WTC11 (cell line): ENCODE results near the gene PDIA6. TPM values are rescaled to one million over a fixed set of nuclear protein-coding genes. Genes with fewer than 3 reads are reported as not detected.

Experiments used
- ATAC-seq: fragments of 200-7000 bp; cut with Tn5 transposase; 2 replicates; pipeline ENCODE4 v1.10.0; 2021; ENCODE audit warnings: mild to moderate bottlenecking, moderate library complexity
- CTCF ChIA-PET: fragments of 300-600 bp; sonication (Branson Sonifier 250); formaldehyde crosslinking; loops from one replicate; lab custom pipeline; 2021; ENCODE audit warnings: antibody characterized with exemption; lab: Charles Lee
- POLR2A ChIA-PET: fragments of 350-600 bp; sonication (Branson Sonifier 250); formaldehyde crosslinking; loops from one replicate; lab custom pipeline; 2021; ENCODE audit warnings: antibody characterized with exemption; lab: Charles Lee
- DNase-seq: peaks from one replicate; pipeline ENCODE4 v3.0.0; 2021; ENCODE audit warnings: low spot score
- H3K27ac Mint-ChIP-seq: 2 replicates; pipeline ENCODE4 v1.8.0; 2021; ENCODE audit warnings: mixed read lengths
- H3K27me3 Mint-ChIP-seq: 2 replicates; pipeline ENCODE4 v1.8.0; 2021; ENCODE audit warnings: low read depth, mild to moderate bottlenecking, moderate library complexity, mixed read lengths
- H3K36me3 Mint-ChIP-seq: 2 replicates; pipeline ENCODE4 v1.8.0; 2021; ENCODE audit warnings: mixed read lengths
- H3K4me1 Mint-ChIP-seq: 2 replicates; pipeline ENCODE4 v1.8.0; 2022; ENCODE audit warnings: mixed read lengths
- H3K4me3 Mint-ChIP-seq: 2 replicates; pipeline ENCODE4 v1.8.0; 2021; ENCODE audit warnings: mild to moderate bottlenecking, moderate library complexity, mixed read lengths
- H3K9me3 Mint-ChIP-seq: 2 replicates; pipeline ENCODE4 v1.8.0; 2021; ENCODE audit warnings: mixed read lengths
- CREB1 ChIP-seq: sonication (generic); formaldehyde crosslinking; IDR thresholded peaks from 2 replicates; pipeline ENCODE4 v1.8.0; 2023; ENCODE audit warnings: mild to moderate bottlenecking, missing genetic modification reagents
- HMGA2 ChIP-seq: fragments of 250-450 bp; sonication (Bioruptor Pico); IDR thresholded peaks from 2 replicates; pipeline ENCODE4 v1.4.0; 2021; ENCODE audit warnings: mild to moderate bottlenecking, moderate library complexity
- KAT7 ChIP-seq: sonication (generic); formaldehyde crosslinking; IDR thresholded peaks from 2 replicates; pipeline ENCODE4 v1.8.1; 2023; ENCODE audit warnings: missing genetic modification reagents, mild to moderate bottlenecking, borderline replicate concordance
- NFYB ChIP-seq: sonication (generic); formaldehyde crosslinking; conservative IDR thresholded peaks from 2 replicates; pipeline ENCODE4 v1.8.0; 2022; ENCODE audit warnings: low read depth, missing genetic modification reagents
- NR2C2 ChIP-seq: sonication (generic); formaldehyde crosslinking; IDR thresholded peaks from 2 replicates; pipeline ENCODE4 v1.8.0; 2022; ENCODE audit warnings: mild to moderate bottlenecking, missing genetic modification reagents
- RELA ChIP-seq: sonication (generic); formaldehyde crosslinking; IDR thresholded peaks from 2 replicates; pipeline ENCODE4 v1.8.1; 2022; ENCODE audit warnings: missing genetic modification reagents, mild to moderate bottlenecking, borderline replicate concordance
- SOX15 ChIP-seq: fragments of 250-450 bp; sonication (Bioruptor Pico); IDR thresholded peaks from 2 replicates; pipeline ENCODE4 v1.9.0; 2021; ENCODE audit warnings: mild to moderate bottlenecking
- TCF7 ChIP-seq: sonication (generic); formaldehyde crosslinking; IDR thresholded peaks from 2 replicates; pipeline ENCODE4 v1.8.0; 2022; ENCODE audit warnings: mild to moderate bottlenecking, low read depth, missing genetic modification reagents, moderate library complexity
- TP53 ChIP-seq: sonication (generic); formaldehyde crosslinking; IDR thresholded peaks from 2 replicates; pipeline ENCODE4 v1.8.1; 2023; ENCODE audit warnings: mild to moderate bottlenecking, missing genetic modification reagents
- ZNF317 ChIP-seq: sonication (generic); formaldehyde crosslinking; IDR thresholded peaks from 2 replicates; pipeline ENCODE4 v1.8.1; 2023; ENCODE audit warnings: low read depth, mild to moderate bottlenecking, moderate library complexity, missing genetic modification reagents, borderline replicate concordance
- ZNF416 ChIP-seq: fragments of 250-450 bp; sonication (Bioruptor Pico); IDR thresholded peaks from 2 replicates; pipeline ENCODE4 v1.9.0; 2021; ENCODE audit warnings: mild to moderate bottlenecking, inconsistent platforms
- total RNA-seq: library from RNA; stranded (reverse); gene quantifications from 3 replicates; pipeline ENCODE4 v1.2.3, GENCODE V29; 2021
- TF ChIP-seq, protein P1 (sequence below): fragments of 250-450 bp; sonication (Bioruptor Pico); IDR thresholded peaks from 2 replicates; pipeline ENCODE4 v1.9.0; 2021; ENCODE audit warnings: mild to moderate bottlenecking, borderline replicate concordance
- TF ChIP-seq, protein P2 (sequence below): sonication (generic); formaldehyde crosslinking; IDR thresholded peaks from 2 replicates; pipeline ENCODE4 v1.8.0; 2023; ENCODE audit warnings: missing genetic modification reagents, mild to moderate bottlenecking, borderline replicate concordance
- TF ChIP-seq, protein P3 (sequence below): sonication (generic); formaldehyde crosslinking; IDR thresholded peaks from 2 replicates; pipeline ENCODE4 v1.8.0; 2022; ENCODE audit warnings: mild to moderate bottlenecking, missing genetic modification reagents
- TF ChIP-seq, protein P4 (sequence below): fragments of 250-450 bp; sonication (Bioruptor Pico); IDR thresholded peaks from 2 replicates; pipeline ENCODE4 v1.8.0; 2021; ENCODE audit warnings: mild to moderate bottlenecking
- TF ChIP-seq, protein P5 (sequence below): sonication (generic); formaldehyde crosslinking; IDR thresholded peaks from 2 replicates; pipeline ENCODE4 v1.8.0; 2022; ENCODE audit warnings: missing genetic modification reagents
- TF ChIP-seq, protein P6 (sequence below): sonication (generic); formaldehyde crosslinking; IDR thresholded peaks from 2 replicates; pipeline ENCODE4 v1.8.1; 2023; ENCODE audit warnings: mild to moderate bottlenecking, missing genetic modification reagents

PDIA6 gene
- total RNA-seq, 1 experiment from 2014 or later: 331 TPM

DNA sequence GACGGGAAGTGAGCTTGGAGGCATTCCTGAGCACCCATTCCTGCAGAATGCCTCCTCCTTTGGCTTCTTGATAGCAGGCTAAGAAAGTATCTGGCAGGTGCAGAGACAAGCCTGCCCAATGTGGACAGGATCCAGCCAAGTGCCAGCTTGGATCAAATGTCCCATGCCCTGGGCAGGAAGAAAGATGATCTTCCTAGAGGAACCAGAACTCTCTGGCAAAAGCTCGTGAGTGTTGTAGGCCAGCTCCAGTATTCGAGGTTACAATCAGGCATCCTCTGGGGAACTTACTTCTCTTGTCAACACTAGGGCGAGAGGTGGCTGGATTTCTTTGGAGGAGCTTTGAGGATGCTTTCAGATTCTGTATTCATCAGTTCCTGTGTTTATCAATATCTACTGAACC is 29.9 kb upstream of the PDIA6 start (continued):
- TF ChIP-seq, protein P1, sequence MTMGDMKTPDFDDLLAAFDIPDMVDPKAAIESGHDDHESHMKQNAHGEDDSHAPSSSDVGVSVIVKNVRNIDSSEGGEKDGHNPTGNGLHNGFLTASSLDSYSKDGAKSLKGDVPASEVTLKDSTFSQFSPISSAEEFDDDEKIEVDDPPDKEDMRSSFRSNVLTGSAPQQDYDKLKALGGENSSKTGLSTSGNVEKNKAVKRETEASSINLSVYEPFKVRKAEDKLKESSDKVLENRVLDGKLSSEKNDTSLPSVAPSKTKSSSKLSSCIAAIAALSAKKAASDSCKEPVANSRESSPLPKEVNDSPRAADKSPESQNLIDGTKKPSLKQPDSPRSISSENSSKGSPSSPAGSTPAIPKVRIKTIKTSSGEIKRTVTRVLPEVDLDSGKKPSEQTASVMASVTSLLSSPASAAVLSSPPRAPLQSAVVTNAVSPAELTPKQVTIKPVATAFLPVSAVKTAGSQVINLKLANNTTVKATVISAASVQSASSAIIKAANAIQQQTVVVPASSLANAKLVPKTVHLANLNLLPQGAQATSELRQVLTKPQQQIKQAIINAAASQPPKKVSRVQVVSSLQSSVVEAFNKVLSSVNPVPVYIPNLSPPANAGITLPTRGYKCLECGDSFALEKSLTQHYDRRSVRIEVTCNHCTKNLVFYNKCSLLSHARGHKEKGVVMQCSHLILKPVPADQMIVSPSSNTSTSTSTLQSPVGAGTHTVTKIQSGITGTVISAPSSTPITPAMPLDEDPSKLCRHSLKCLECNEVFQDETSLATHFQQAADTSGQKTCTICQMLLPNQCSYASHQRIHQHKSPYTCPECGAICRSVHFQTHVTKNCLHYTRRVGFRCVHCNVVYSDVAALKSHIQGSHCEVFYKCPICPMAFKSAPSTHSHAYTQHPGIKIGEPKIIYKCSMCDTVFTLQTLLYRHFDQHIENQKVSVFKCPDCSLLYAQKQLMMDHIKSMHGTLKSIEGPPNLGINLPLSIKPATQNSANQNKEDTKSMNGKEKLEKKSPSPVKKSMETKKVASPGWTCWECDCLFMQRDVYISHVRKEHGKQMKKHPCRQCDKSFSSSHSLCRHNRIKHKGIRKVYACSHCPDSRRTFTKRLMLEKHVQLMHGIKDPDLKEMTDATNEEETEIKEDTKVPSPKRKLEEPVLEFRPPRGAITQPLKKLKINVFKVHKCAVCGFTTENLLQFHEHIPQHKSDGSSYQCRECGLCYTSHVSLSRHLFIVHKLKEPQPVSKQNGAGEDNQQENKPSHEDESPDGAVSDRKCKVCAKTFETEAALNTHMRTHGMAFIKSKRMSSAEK: no peak
- TF ChIP-seq ZNF416 (CRISPR knock-in tag): no peak
- TF ChIP-seq, protein P2, sequence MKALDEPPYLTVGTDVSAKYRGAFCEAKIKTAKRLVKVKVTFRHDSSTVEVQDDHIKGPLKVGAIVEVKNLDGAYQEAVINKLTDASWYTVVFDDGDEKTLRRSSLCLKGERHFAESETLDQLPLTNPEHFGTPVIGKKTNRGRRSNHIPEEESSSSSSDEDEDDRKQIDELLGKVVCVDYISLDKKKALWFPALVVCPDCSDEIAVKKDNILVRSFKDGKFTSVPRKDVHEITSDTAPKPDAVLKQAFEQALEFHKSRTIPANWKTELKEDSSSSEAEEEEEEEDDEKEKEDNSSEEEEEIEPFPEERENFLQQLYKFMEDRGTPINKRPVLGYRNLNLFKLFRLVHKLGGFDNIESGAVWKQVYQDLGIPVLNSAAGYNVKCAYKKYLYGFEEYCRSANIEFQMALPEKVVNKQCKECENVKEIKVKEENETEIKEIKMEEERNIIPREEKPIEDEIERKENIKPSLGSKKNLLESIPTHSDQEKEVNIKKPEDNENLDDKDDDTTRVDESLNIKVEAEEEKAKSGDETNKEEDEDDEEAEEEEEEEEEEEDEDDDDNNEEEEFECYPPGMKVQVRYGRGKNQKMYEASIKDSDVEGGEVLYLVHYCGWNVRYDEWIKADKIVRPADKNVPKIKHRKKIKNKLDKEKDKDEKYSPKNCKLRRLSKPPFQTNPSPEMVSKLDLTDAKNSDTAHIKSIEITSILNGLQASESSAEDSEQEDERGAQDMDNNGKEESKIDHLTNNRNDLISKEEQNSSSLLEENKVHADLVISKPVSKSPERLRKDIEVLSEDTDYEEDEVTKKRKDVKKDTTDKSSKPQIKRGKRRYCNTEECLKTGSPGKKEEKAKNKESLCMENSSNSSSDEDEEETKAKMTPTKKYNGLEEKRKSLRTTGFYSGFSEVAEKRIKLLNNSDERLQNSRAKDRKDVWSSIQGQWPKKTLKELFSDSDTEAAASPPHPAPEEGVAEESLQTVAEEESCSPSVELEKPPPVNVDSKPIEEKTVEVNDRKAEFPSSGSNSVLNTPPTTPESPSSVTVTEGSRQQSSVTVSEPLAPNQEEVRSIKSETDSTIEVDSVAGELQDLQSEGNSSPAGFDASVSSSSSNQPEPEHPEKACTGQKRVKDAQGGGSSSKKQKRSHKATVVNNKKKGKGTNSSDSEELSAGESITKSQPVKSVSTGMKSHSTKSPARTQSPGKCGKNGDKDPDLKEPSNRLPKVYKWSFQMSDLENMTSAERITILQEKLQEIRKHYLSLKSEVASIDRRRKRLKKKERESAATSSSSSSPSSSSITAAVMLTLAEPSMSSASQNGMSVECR: no peak
- TF ChIP-seq, protein P3, sequence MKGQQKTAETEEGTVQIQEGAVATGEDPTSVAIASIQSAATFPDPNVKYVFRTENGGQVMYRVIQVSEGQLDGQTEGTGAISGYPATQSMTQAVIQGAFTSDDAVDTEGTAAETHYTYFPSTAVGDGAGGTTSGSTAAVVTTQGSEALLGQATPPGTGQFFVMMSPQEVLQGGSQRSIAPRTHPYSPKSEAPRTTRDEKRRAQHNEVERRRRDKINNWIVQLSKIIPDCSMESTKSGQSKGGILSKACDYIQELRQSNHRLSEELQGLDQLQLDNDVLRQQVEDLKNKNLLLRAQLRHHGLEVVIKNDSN (CRISPR knock-in tag): no peak
- TF ChIP-seq HMGA2 (CRISPR knock-in tag): no peak
- TF ChIP-seq, protein P4, sequence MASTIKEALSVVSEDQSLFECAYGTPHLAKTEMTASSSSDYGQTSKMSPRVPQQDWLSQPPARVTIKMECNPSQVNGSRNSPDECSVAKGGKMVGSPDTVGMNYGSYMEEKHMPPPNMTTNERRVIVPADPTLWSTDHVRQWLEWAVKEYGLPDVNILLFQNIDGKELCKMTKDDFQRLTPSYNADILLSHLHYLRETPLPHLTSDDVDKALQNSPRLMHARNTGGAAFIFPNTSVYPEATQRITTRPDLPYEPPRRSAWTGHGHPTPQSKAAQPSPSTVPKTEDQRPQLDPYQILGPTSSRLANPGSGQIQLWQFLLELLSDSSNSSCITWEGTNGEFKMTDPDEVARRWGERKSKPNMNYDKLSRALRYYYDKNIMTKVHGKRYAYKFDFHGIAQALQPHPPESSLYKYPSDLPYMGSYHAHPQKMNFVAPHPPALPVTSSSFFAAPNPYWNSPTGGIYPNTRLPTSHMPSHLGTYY: no peak
- TF ChIP-seq CREB1 (CRISPR knock-in tag): no peak
- TF ChIP-seq RELA (CRISPR knock-in tag): no peak
- no peak for TF ChIP-seq KAT7 (CRISPR knock-in tag)
- TF ChIP-seq, all 79 proteins: peak for 0

DNA sequence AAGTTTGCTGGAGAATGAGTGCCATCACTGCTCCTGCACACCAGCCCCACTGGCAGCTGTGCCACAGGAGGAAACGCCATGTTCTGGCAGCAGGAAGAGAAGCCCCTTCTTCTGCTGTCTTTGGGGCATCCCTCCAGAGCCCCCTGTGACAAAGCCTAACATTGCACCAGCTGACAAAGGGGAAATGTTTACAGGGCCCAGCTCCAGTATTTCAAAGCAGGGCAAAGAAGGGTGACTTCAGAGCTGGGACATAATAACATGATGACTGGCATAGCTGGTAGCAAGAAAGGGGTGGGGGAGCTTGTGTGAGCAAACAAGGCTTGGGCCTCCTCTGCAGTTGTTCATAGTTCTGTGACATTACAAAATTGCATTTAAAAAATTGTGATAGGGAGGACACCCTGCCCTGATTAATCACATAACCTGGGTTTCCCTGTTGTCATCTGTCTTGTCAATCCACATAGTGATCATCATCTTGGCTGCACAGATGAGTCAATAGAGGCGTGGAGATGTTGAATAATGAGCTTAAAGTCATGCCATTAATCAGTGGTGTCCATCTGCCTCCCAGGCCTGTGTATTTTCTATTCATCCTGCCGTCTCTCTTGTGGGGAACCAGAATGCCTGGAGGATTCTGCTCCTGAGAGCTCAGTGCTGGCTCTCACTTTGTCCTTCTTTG is 29.1 kb upstream of the PDIA6 start:
- CTCF ChIA-PET: interaction anchor here (0.6 to 4.3 kb wide), 5 partner anchors 10 to 406 kb away, joined by 3 to 50 read pairs (median 3); no protein-coding TSS in a partner anchor
- H3K27ac Mint-ChIP-seq: no peak overlapping the region
- POLR2A ChIA-PET: interaction anchor here (0.5 kb wide), 1 partner anchor 340 kb away, joined by 5 read pairs; no protein-coding TSS in a partner anchor
- H3K36me3 Mint-ChIP-seq: peaks cover 12% of the 10 kb centered on the region
- ATAC-seq: no peak
- H3K9me3 Mint-ChIP-seq: peaks cover 25% of the 10 kb centered on the region
- no peak for DNase-seq
- H3K4me3 Mint-ChIP-seq: no peak overlapping the region
- peaks cover 12% of the 10 kb centered on the region for H3K4me1 Mint-ChIP-seq
- H3K27me3 Mint-ChIP-seq: peaks cover 8% of the 10 kb centered on the region
- TF ChIP-seq TCF7 (CRISPR knock-in tag) (no peak), NR2C2 (no peak), SOX15 (CRISPR knock-in tag) (no peak), NFYB (CRISPR knock-in tag) (no peak), ZNF317 (CRISPR knock-in tag) (no peak), TP53 (CRISPR knock-in tag) (no peak)
- TF ChIP-seq, protein P5, sequence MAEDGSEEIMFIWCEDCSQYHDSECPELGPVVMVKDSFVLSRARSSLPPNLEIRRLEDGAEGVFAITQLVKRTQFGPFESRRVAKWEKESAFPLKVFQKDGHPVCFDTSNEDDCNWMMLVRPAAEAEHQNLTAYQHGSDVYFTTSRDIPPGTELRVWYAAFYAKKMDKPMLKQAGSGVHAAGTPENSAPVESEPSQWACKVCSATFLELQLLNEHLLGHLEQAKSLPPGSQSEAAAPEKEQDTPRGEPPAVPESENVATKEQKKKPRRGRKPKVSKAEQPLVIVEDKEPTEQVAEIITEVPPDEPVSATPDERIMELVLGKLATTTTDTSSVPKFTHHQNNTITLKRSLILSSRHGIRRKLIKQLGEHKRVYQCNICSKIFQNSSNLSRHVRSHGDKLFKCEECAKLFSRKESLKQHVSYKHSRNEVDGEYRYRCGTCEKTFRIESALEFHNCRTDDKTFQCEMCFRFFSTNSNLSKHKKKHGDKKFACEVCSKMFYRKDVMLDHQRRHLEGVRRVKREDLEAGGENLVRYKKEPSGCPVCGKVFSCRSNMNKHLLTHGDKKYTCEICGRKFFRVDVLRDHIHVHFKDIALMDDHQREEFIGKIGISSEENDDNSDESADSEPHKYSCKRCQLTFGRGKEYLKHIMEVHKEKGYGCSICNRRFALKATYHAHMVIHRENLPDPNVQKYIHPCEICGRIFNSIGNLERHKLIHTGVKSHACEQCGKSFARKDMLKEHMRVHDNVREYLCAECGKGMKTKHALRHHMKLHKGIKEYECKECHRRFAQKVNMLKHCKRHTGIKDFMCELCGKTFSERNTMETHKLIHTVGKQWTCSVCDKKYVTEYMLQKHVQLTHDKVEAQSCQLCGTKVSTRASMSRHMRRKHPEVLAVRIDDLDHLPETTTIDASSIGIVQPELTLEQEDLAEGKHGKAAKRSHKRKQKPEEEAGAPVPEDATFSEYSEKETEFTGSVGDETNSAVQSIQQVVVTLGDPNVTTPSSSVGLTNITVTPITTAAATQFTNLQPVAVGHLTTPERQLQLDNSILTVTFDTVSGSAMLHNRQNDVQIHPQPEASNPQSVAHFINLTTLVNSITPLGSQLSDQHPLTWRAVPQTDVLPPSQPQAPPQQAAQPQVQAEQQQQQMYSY (CRISPR knock-in tag): no peak
- TF ChIP-seq, protein P6, sequence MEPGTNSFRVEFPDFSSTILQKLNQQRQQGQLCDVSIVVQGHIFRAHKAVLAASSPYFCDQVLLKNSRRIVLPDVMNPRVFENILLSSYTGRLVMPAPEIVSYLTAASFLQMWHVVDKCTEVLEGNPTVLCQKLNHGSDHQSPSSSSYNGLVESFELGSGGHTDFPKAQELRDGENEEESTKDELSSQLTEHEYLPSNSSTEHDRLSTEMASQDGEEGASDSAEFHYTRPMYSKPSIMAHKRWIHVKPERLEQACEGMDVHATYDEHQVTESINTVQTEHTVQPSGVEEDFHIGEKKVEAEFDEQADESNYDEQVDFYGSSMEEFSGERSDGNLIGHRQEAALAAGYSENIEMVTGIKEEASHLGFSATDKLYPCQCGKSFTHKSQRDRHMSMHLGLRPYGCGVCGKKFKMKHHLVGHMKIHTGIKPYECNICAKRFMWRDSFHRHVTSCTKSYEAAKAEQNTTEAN (CRISPR knock-in tag): no peak
